Naive thymus-derived CD4-positive, alpha-beta T cell (primary cell): ENCODE measurements around the gene CCND3. TPM values are rescaled to one million over a fixed set of nuclear protein-coding genes. Genes with fewer than 3 reads are reported as not detected.
"Not testable (repeated sequence)": the region's sequence is repeated elsewhere in the genome, so short reads cannot be mapped to it uniquely, and the experiment has no call there.

Experiments
- ATAC-seq: fragments of 150-1000 bp; cut with Tn5 transposase; 2 replicates; pipeline ENCODE4 v1.10.0; 2021; ENCODE audit warnings: mild to moderate bottlenecking, moderate library complexity
- CTCF ChIA-PET: fragments of 350-600 bp; sonication (Branson Sonifier 250); formaldehyde crosslinking; loops from one replicate; lab custom pipeline; 2021; ENCODE audit warnings: antibody characterized with exemption; lab: Charles Lee
- POLR2A ChIA-PET: fragments of 350-600 bp; sonication (Branson Sonifier 250); formaldehyde crosslinking; loops from one replicate; lab custom pipeline; 2021; ENCODE audit warnings: antibody characterized with exemption, inconsistent platforms; lab: Charles Lee
- DNase-seq, 9 donors: peaks; one replicate each; pipeline versions ENCODE4 v3.0.0 to v3.0.0-alpha.2; 2020 to 2022; ENCODE audit warnings: mixed read lengths in 1 of 9
- H3K27ac ChIP-seq: one replicate; pipeline ENCODE4 v1.7.0; 2013; ENCODE audit warnings: mild to moderate bottlenecking, low read depth, low read length, moderate library complexity
- H3K27me3 ChIP-seq, 2 donors: one replicate each; pipeline ENCODE4 v1.7.0; 2013; ENCODE audit warnings: low read length in 2 of 2, mild to moderate bottlenecking in 2 of 2, moderate library complexity in 2 of 2; ENCODE audit not compliant: control insufficient read depth in 2 of 2, insufficient read depth in 2 of 2
- H3K36me3 ChIP-seq, 3 experiments: 1 replicate in 2 of 3; 2 replicates in 1 of 3; pipeline ENCODE4 v1.7.0; 2013; ENCODE audit warnings: low read length in 3 of 3, mild to moderate bottlenecking in 3 of 3, moderate library complexity in 1 of 3; ENCODE audit not compliant: insufficient read depth in 3 of 3, control insufficient read depth in 2 of 3
- H3K4me1 ChIP-seq, 2 donors: one replicate each; pipeline ENCODE4 v1.7.0; 2013; ENCODE audit warnings: low read length in 2 of 2, mild to moderate bottlenecking in 2 of 2, moderate library complexity in 1 of 2; ENCODE audit not compliant: control insufficient read depth in 2 of 2, insufficient read depth in 2 of 2
- H3K4me3 ChIP-seq: 2 replicates; pipeline ENCODE4 v1.7.0; 2013; ENCODE audit warnings: mild to moderate bottlenecking, low read length
- H3K9me3 ChIP-seq, 3 experiments: 1 replicate in 2 of 3; 2 replicates in 1 of 3; pipeline ENCODE4 v1.7.0; 2013; ENCODE audit warnings: low read length in 3 of 3; ENCODE audit not compliant: control insufficient read depth in 2 of 3
- H3K27ac Mint-ChIP-seq, 9 donors: one replicate each; pipeline ENCODE4 v1.8.0; 2020 to 2022; ENCODE audit warnings: mixed read lengths in 9 of 9, mild to moderate bottlenecking in 8 of 9, moderate library complexity in 5 of 9, inconsistent platforms in 2 of 9
- H3K27me3 Mint-ChIP-seq, 5 donors: one replicate each; pipeline ENCODE4 v1.8.0; 2021 to 2022; ENCODE audit warnings: mixed read lengths in 5 of 5, mild to moderate bottlenecking in 1 of 5
- H3K36me3 Mint-ChIP-seq, 5 donors: one replicate each; pipeline ENCODE4 v1.8.0; 2020 to 2022; ENCODE audit warnings: mixed read lengths in 5 of 5, mild to moderate bottlenecking in 3 of 5, inconsistent platforms in 1 of 5
- H3K4me1 Mint-ChIP-seq, 7 donors: one replicate each; pipeline ENCODE4 v1.8.0; 2020 to 2022; ENCODE audit warnings: mixed read lengths in 7 of 7, mild to moderate bottlenecking in 3 of 7, inconsistent platforms in 1 of 7
- H3K4me3 Mint-ChIP-seq, 10 donors: one replicate each; pipeline ENCODE4 v1.8.0; 2020 to 2022; ENCODE audit warnings: mild to moderate bottlenecking in 10 of 10, mixed read lengths in 10 of 10, moderate library complexity in 6 of 10, inconsistent platforms in 2 of 10
- H3K9me3 Mint-ChIP-seq, 11 donors: one replicate each; pipeline ENCODE4 v1.8.0; 2020 to 2022; ENCODE audit warnings: mixed read lengths in 11 of 11, mild to moderate bottlenecking in 4 of 11, inconsistent platforms in 1 of 11, moderate library complexity in 1 of 11
- intact Hi-C, 2 donors: fragments of 100-400 bp; cut with micrococcal nuclease; formaldehyde crosslinking; loops; one replicate each; pipeline ENCODE4 v1.15.1; 2023
- polyA plus RNA-seq, 2 donors: library from polyadenylated mRNA; unstranded; fragments of 300-500 nt; fragmentation: Illumina TruSeq; gene quantifications; one replicate each; pipeline ENCODE4 v1.2.3, GENCODE V29; 2021
- total RNA-seq, 6 experiments: library from RNA in 5 of 6; stranded (reverse) in 5 of 6; gene quantifications; 1 replicate in 5 of 6; 2 replicates in 1 of 6; pipeline ENCODE4 v1.2.3 and lab custom pipeline; 2021 to 2026

The CCND3 gene
- total and polyA plus RNA-seq, 7 experiments from 2014 or later, result 285 to 764 (median 343) TPM

DNA sequence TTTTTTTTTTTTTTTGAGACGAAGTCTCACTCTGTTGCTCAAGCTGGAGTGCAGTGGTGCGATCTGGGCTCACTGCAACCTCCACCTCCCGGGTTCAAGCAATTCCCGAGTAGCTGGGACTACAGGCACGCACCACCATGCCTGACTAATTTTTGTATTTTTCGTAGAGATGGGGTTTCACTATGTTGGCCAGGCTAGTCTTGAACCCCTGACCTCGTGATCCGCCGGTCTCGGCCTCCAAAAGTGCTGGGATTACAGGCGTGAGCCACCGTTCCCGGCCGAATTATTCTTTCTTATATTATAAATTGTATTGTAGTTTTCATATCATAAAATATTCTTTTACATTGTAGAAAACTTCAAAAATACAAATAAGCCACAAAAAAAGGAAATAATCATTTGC, 1.3 kb upstream of the CCND3 start:
- peak overlapping the region; percentile 66 for H3K27ac ChIP-seq
- DNase-seq, ATAC-seq, H3K9me3 Mint-ChIP-seq, H3K27me3 Mint-ChIP-seq, H3K4me3 ChIP-seq, H3K9me3 ChIP-seq, H3K27me3 ChIP-seq: not testable (repeated sequence)
- H3K36me3 Mint-ChIP-seq, result peaks cover 5 to 37% (median 6%) of the 10 kb centered on the region in 5 donors
- CTCF ChIA-PET, result interaction anchor here (0.6 to 1.2 kb wide), 3 partner anchors 21 to 102 kb away, joined by 3 to 6 read pairs (median 3); no protein-coding TSS in a partner anchor
- H3K4me3 Mint-ChIP-seq, result peak overlapping the region in 8 of 10 donors; percentile 79 to 95 (median 92)
- peaks cover 0 to 12% (median 0%) of the 10 kb centered on the region in 3 experiments for H3K36me3 ChIP-seq
- peaks cover 35 to 80% (median 67%) of the 10 kb centered on the region in 7 donors for H3K4me1 Mint-ChIP-seq
- peak overlapping the region in 8 of 9 donors; percentile 83 to 95 (median 92) for H3K27ac Mint-ChIP-seq
- intact Hi-C loops, result loop anchor here (1.0 to 5.0 kb wide), 3 partner anchors 34 to 619 kb away; partner anchors contain the start of gene UBR2 (in 1 of the 2)
- H3K4me1 ChIP-seq, result peaks cover 37 to 61% of the 10 kb centered on the region in 2 donors
- POLR2A ChIA-PET, result interaction anchor here (0.5 to 11.8 kb wide), 5 partner anchors 12 to 102 kb away, joined by 3 to 180 read pairs (median 3); partner anchors contain the start of genes BYSL and TAF8

DNA sequence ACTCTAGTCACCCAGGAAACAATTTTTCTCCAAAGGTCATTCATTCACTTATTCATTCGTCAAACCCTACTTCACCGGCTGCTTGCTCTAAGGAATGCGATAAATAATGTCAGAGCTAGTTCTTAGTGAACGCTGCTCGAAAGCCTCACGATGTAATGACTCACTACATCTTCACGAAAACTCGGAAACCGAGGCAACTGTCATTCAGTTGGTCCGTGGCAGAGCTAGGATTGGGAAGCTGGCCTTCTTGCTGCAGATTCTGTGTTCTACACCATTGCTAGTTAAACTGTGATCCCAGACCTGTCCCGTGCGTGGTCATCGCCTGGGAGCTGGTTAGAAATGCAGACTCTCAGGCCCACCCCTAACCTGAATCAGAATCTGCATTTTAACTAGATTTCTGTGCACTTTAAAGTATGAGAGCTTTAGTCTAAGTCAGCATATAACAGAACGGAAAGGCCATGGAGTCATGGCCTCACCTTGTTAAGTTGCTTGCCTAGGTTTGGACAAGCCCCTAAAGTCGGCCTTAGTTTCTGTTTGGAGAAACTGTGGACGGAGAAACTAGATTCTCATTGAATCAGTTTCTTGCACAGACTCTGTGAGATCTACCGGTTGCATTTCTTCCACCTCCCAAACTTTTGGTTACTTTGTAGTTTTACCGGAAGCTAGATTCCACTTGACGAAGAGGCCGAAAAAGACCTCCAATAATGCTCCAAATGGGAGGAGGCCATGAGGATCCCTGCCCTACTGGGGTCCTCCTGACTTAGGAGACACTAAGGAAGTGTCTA, 651 bp upstream of the CCND3 start:
- DNase-seq, result peak in 3 of 9 donors; percentile 34 to 46 (median 35)
- intact Hi-C loops, result loop anchor here (1.0 to 5.0 kb wide), 3 partner anchors 35 to 620 kb away; partner anchors contain the start of gene UBR2 (in 1 of the 2)
- Histone ChIP-seq H3K9me3 (no peaks in the 10 kb centered on the region), H3K4me3 (peak overlapping the region; percentile 68), H3K4me1 (peaks cover 43 to 61% of the 10 kb centered on the region in 2 donors), H3K36me3 (peaks cover 0 to 13% (median 0%) of the 10 kb centered on the region in 3 experiments), H3K27ac (peak overlapping the region; percentile 66), H3K27me3 (no peaks in the 10 kb centered on the region)
- Mint-ChIP-seq H3K4me3 (peak overlapping the region; percentile 79 to 96 (median 92)), H3K36me3 (peaks cover 0 to 37% (median 1%) of the 10 kb centered on the region in 5 donors), H3K4me1 (peaks cover 36 to 80% (median 67%) of the 10 kb centered on the region in 7 donors), H3K27ac (peak overlapping the region; percentile 83 to 95 (median 92)), H3K9me3 (peaks cover 0 to 9% (median 0%) of the 10 kb centered on the region in 11 donors), H3K27me3 (no peaks in the 10 kb centered on the region)
- ChIA-PET POLR2A (interaction anchor here (0.5 to 11.8 kb wide), 9 partner anchors 11 to 103 kb away, joined by 3 to 180 read pairs (median 3); partner anchors contain the start of genes BYSL and TAF8), CTCF (interaction anchor here (0.6 to 1.2 kb wide), 4 partner anchors 21 to 104 kb away, joined by 3 to 6 read pairs (median 3); no protein-coding TSS in a partner anchor)
- peak; percentile 12 for ATAC-seq

DNA sequence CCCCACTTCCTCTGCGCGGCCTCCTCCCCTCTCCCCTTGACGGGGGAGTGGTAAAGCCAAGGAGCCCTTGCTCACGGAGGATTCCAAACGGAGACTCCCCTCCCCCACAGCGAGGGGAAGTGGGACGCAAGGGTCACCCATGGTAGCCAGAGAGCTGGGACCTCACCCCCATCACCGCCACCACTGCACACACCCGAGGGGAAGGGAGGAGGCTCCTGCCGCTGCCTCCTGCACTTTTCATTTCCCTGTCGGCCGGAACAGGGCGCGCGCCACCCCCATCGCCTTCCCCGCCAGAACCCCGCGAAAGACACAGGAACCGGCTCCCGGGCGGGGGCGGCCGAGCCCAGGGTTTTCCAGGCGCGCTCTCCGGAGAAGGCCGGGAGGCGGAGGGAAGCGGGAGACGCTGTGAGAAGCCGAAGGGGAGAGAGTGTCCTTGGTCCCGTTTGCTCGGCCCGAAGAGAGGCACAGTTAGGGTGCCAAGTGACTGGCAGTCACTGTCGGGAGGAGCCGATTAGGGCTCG, 789 bp downstream of the CCND3 start:
- DNase-seq (peak in 8 of 9 donors; percentile 49 to 66 (median 57)), ATAC-seq (no peak)
- peaks cover 0 to 9% (median 0%) of the 10 kb centered on the region in 11 donors for H3K9me3 Mint-ChIP-seq
- H3K4me1 ChIP-seq, result peaks cover 57 to 70% of the 10 kb centered on the region in 2 donors
- H3K27me3 ChIP-seq, result no peaks in the 10 kb centered on the region
- H3K27ac ChIP-seq, result peak overlapping the region; percentile 76
- intact Hi-C loops, result loop anchor here (1.0 to 5.0 kb wide), 8 partner anchors 16 to 621 kb away; partner anchors contain the start of genes USP49 (in 2 of the 2), BYSL (in 1 of the 2), MED20 (in 1 of the 2) and PRICKLE4 (in 1 of the 2)
- H3K36me3 Mint-ChIP-seq, result peaks cover 0 to 46% (median 5%) of the 10 kb centered on the region in 5 donors
- H3K27me3 Mint-ChIP-seq, result no peaks in the 10 kb centered on the region
- H3K4me1 Mint-ChIP-seq, result peaks cover 46 to 84% (median 71%) of the 10 kb centered on the region in 7 donors
- peak overlapping the region; percentile 90 to 96 (median 93) for H3K27ac Mint-ChIP-seq
- H3K36me3 ChIP-seq, result peaks cover 4 to 22% (median 10%) of the 10 kb centered on the region in 3 experiments
- POLR2A ChIA-PET, result interaction anchor here (0.7 to 11.8 kb wide), 6 partner anchors 9 to 131 kb away, joined by 3 to 180 read pairs (median 3); partner anchors contain the start of gene TAF8
- CTCF ChIA-PET, result interaction anchor here (1.7 to 3.3 kb wide), 2 partner anchors 104 to 154 kb away, joined by 4 to 32 read pairs; no protein-coding TSS in a partner anchor
- H3K9me3 ChIP-seq, result no peaks in the 10 kb centered on the region
- peak overlapping the region; percentile 64 to 100 (median 92) for H3K4me3 Mint-ChIP-seq
- peak overlapping the region; percentile 68 for H3K4me3 ChIP-seq

DNA sequence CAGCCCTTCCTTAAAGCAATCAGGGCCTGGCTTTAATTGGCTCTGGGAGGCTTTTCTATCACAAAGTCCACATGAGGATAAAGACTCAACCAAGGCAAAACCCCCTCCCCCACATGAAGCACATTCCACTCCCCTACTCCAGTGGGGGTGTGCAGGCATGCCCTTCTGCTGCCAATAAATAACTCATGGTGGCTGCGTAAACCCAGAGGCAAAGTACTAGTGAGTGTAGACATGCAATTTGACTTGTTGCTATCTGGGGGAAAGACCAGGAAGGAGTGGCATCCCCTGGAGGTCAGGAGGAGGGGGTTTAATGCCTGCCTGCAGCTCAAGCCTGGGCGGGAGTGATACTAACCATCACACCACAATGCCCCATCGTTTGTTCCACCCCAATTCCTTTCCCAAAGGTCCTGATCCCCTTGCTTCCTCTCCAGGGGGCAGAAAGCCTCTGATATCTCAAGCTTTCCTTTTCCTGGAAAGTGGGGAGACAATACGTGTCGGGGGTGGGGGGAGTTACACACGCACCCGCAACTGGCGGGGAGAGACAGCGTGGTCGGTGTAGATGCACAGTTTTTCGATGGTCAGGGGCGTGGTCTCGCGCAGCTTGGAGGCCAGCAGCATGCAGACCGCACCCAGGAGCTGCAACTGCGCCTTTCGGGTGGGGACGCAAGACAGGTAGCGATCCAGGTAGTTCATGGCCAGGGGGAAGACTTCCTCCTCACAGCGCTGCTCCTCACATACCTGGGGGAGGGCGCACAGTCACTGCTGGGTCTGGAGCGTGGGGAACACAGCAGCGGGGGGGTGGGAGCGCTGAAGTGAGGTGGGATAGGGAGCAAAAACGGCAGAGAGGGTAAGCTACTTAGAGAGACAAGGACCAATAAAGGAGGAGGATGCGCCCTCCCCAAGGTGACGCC, 1.5 kb downstream of the CCND3 start:
- H3K27ac ChIP-seq, result peak overlapping the region; percentile 76
- peaks cover 0 to 9% (median 0%) of the 10 kb centered on the region in 11 donors for H3K9me3 Mint-ChIP-seq
- ChIA-PET CTCF (interaction anchor here (0.7 to 4.5 kb wide), 7 partner anchors 10 to 153 kb away, joined by 3 to 32 read pairs (median 4); partner anchors contain the start of genes BYSL and MED20), POLR2A (interaction anchor here (0.7 to 11.8 kb wide), 8 partner anchors 9 to 132 kb away, joined by 3 to 180 read pairs (median 4); partner anchors contain the start of gene TAF8)
- H3K4me1 Mint-ChIP-seq, result peaks cover 46 to 85% (median 73%) of the 10 kb centered on the region in 7 donors
- H3K36me3 ChIP-seq, result peaks cover 7 to 29% (median 16%) of the 10 kb centered on the region in 3 experiments
- peak overlapping the region; percentile 64 to 100 (median 92) for H3K4me3 Mint-ChIP-seq
- peak overlapping the region; percentile 90 to 96 (median 93) for H3K27ac Mint-ChIP-seq
- no peaks in the 10 kb centered on the region for H3K27me3 ChIP-seq
- peaks cover 0 to 47% (median 5%) of the 10 kb centered on the region in 5 donors for H3K36me3 Mint-ChIP-seq
- H3K27me3 Mint-ChIP-seq, result no peaks in the 10 kb centered on the region
- ATAC-seq (no peak), DNase-seq (peak in 2 of 9 donors; percentile 32 to 50)
- peak overlapping the region; percentile 68 for H3K4me3 ChIP-seq
- intact Hi-C loops, result loop anchor here (1.0 to 10.0 kb wide), 9 partner anchors 17 to 1695 kb away; partner anchors contain the start of genes MAD2L1BP (in 1 of the 2), TOMM6 (in 1 of the 2), UBR2 (in 1 of the 2) and USP49 (in 1 of the 2)
- peaks cover 64 to 70% of the 10 kb centered on the region in 2 donors for H3K4me1 ChIP-seq
- H3K9me3 ChIP-seq, result no peaks in the 10 kb centered on the region

DNA sequence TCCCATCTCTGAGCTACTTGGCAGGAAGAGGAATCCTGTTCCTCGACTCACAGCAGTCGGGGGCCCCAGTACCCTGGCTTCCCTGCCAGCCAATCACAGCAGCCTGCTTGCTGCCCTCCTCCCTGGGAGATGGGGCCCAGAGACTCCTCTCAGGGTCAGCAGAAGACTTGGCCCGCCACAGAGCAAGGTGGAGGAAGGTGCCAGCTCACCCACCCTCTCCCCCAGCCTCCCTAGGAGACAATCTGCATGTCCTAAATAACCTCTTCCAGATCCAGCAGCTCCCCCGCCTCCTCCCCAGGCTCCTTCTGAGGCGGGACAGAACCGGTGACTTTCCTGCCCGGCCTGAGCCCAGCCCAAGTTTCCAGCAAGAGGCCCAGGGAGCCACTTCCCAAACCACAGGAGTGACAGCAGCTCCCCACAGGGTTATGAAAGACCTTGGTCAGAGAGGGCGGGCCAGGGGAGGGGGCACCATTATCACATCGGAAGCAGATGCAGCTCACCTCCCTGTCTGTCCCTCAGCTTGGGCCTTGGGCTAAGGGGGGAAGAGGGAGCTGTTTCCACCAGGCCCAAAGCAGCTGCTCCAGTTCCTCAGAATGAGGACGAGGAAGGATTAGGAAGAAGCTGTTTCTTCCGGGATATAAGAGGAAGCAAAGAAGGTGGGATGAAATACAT, 2.3 kb downstream of the CCND3 start:
- peaks cover 0 to 9% (median 0%) of the 10 kb centered on the region in 11 donors for H3K9me3 Mint-ChIP-seq
- ATAC-seq, result no peak
- POLR2A ChIA-PET, result interaction anchor here (0.5 to 11.8 kb wide), 10 partner anchors 9 to 106 kb away, joined by 3 to 180 read pairs (median 4); partner anchors contain the start of genes BYSL, MED20 and TAF8
- peaks cover 4 to 55% (median 12%) of the 10 kb centered on the region in 5 donors for H3K36me3 Mint-ChIP-seq
- Histone ChIP-seq H3K27me3 (no peaks in the 10 kb centered on the region), H3K9me3 (no peaks in the 10 kb centered on the region), H3K4me1 (peaks cover 66 to 70% of the 10 kb centered on the region in 2 donors), H3K27ac (peak overlapping the region; percentile 76), H3K4me3 (peak overlapping the region; percentile 68), H3K36me3 (peaks cover 15 to 37% (median 20%) of the 10 kb centered on the region in 3 experiments)
- CTCF ChIA-PET, result interaction anchor here (0.9 to 4.5 kb wide), 14 partner anchors 9 to 152 kb away, joined by 4 to 32 read pairs (median 5); partner anchors contain the start of genes BYSL and MED20
- no peaks in the 10 kb centered on the region for H3K27me3 Mint-ChIP-seq
- H3K4me1 Mint-ChIP-seq, result peaks cover 49 to 85% (median 73%) of the 10 kb centered on the region in 7 donors
- peak in 2 of 9 donors; percentile 21 to 60 for DNase-seq
- intact Hi-C loops, result loop anchor here in 1 of 2 donors (5.0 to 10.0 kb wide), 4 partner anchors 33 to 1695 kb away; partner anchors contain the start of genes MAD2L1BP and TOMM6
- H3K27ac Mint-ChIP-seq, result peak overlapping the region; percentile 90 to 97 (median 93)
- H3K4me3 Mint-ChIP-seq, result peak overlapping the region; percentile 64 to 100 (median 92)
